Mucosa of descending colon (tissue), 3 donors: ENCODE measurements around the gene PET117. TPM values are rescaled to one million over a fixed set of nuclear protein-coding genes. Genes with fewer than 3 reads are reported as not detected.
"Not testable (repeated sequence)": the region's sequence is repeated elsewhere in the genome, so short reads cannot be mapped to it uniquely, and the experiment has no call there.

Experiments
- ATAC-seq: fragments of 200-7000 bp; cut with Tn5 transposase; one replicate; pipeline ENCODE4 v1.9.1; 2020; ENCODE audit warnings: mild to moderate bottlenecking, moderate library complexity
- DNase-seq, 3 donors: peaks; one replicate each; pipeline ENCODE4 v3.0.0-alpha.2; 2020
- H3K36me3 ChIP-seq: fragments of 200-600 bp; one replicate; pipeline ENCODE4 v1.8.0; 2021; ENCODE audit warnings: low read depth, mild to moderate bottlenecking
- H3K4me1 ChIP-seq: fragments of 200-600 bp; one replicate; pipeline ENCODE4 v1.8.0; 2021; ENCODE audit warnings: low read depth, mild to moderate bottlenecking
- H3K4me3 ChIP-seq: fragments of 200-600 bp; one replicate; pipeline ENCODE4 v1.8.0; 2021; ENCODE audit warnings: mild to moderate bottlenecking
- H3K9me3 ChIP-seq: fragments of 200-600 bp; one replicate; pipeline ENCODE4 v1.8.0; 2021; ENCODE audit warnings: mild to moderate bottlenecking
- intact Hi-C, 2 donors: fragments of 100-400 bp; cut with DNase I in 1 of 2; cut with micrococcal nuclease in 1 of 2; formaldehyde crosslinking; loops; one replicate each; pipeline versions ENCODE4 v1.11.0 to v1.11.1; 2022; cut with DNase I, micrococcal nuclease
- total RNA-seq, 3 donors: library from RNA; stranded (reverse); fragmentation: NEBNext Ultra II Directional in 2 of 3; extraction: Animal tissue kit (Norgen Biotek cat#: 25700) in 2 of 3; gene quantifications; one replicate each; pipeline versions ENCODE4 v1.2.1 to v1.2.4, GENCODE V29; 2021 to 2023
- TF ChIP-seq, protein P1 (sequence below): fragments of 200-600 bp; IDR thresholded peaks from one replicate; pipeline ENCODE4 v1.8.0; 2022; ENCODE audit warnings: antibody characterized with exemption, mild to moderate bottlenecking
- donor health status: DM: no; HTN: no; CAD: no; lungs with moderate emphysema.
- donor health status: DM: no; HTN: no; CAD: no.
- donor health status: DM: no; HTN: yes; CAD: no.

Gene PET117
- total RNA-seq, 3 donors from 2014 or later, result 13.6 to 25.6 (median 14.7) TPM

GRCh38 chr20:18166241-18166881 is 28.7 kb downstream of the PET117 start:
- Histone ChIP-seq H3K4me1 (peaks cover 13% of the 10 kb centered on the region), H3K9me3 (no peaks in the 10 kb centered on the region), H3K36me3 (no peaks in the 10 kb centered on the region), H3K4me3 (no peak overlapping the region)
- intact Hi-C loops, result no loop called here
- peak; percentile 59 for ATAC-seq
- TF ChIP-seq, protein P1, sequence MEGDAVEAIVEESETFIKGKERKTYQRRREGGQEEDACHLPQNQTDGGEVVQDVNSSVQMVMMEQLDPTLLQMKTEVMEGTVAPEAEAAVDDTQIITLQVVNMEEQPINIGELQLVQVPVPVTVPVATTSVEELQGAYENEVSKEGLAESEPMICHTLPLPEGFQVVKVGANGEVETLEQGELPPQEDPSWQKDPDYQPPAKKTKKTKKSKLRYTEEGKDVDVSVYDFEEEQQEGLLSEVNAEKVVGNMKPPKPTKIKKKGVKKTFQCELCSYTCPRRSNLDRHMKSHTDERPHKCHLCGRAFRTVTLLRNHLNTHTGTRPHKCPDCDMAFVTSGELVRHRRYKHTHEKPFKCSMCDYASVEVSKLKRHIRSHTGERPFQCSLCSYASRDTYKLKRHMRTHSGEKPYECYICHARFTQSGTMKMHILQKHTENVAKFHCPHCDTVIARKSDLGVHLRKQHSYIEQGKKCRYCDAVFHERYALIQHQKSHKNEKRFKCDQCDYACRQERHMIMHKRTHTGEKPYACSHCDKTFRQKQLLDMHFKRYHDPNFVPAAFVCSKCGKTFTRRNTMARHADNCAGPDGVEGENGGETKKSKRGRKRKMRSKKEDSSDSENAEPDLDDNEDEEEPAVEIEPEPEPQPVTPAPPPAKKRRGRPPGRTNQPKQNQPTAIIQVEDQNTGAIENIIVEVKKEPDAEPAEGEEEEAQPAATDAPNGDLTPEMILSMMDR, result no peak
- DNase-seq, result peak; percentile 54 to 59 (median 56)

- H3K4me1 ChIP-seq, result peaks cover 13% of the 10 kb centered on the region
- H3K36me3 ChIP-seq, result no peaks in the 10 kb centered on the region
- no peak overlapping the region for H3K4me3 ChIP-seq
- TF ChIP-seq, protein P1, result no peak
- ATAC-seq, result peak; percentile 50
- intact Hi-C loops, result no loop called here
- no peaks in the 10 kb centered on the region for H3K9me3 ChIP-seq
- no peak for DNase-seq
Observed at GRCh38 chr20:18166950-18167349, 29.3 kb downstream of the PET117 start.

DNA sequence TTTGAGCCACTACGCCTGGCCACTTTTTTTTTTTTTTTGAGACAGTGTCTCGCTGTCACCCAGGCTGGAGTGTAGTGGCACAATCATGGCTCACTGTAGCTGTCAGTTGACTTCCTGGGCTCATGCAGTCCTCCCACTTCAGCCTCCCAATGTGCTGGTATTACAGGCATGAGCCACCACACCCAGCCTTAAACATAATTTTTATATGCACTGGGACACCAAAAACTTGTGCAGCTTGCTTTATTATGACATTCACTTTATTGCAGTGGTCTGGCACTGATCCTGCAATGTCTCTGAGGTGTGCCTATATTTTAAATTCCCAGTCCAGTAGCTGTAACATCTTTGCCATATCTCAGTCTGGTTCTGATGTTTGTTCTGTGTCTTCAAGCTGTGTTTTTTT is 34.7 kb downstream of the PET117 start:
- Histone ChIP-seq H3K9me3 (no peaks in the 10 kb centered on the region), H3K4me1 (peaks cover 10% of the 10 kb centered on the region), H3K4me3 (no peak overlapping the region), H3K36me3 (no peaks in the 10 kb centered on the region)
- intact Hi-C loops, result no loop called here
- TF ChIP-seq, protein P1, result no peak
- DNase-seq (peak in 2 of 3 donors; percentile 27 to 43), ATAC-seq (peak; percentile 84)

DNA sequence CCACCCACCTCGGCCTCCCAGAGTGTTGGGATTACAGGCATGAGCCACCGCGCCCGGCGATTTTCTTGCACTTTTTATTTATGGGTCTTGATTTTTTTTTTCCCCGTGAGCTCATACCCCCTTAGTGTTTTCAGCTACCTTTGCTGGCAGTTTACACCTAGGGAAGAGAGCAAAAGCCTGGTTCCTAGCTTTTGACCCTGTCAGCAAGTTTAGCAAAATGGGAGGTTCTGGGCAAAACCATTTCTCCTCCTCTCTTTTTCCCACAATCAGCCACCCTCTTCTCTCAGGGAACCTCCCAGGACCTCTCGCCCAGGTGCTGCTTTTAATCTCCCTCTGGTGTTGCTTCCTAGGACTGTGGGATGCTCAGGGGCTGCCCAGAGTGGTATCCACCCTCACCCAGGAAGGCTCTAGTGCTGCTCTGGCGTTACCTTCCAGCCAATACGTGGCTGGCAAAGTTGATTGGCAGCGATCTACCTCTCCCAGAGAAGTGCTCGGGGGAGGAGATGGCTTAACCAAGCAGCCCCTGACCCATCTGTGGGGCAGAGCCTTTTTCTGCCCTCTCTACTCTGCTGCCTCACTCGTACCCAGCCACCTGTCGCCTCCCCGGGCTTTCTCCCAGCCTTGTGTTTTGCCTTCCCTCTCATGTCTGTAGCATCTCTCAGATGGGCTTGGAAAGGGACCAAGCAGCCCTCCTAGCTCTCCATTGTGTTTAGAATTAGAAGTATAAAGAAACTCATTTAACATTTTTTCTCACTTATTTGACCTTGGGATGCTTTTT is 37.4 kb downstream of the PET117 start:
- H3K4me3 ChIP-seq, result no peak overlapping the region
- intact Hi-C loops, result no loop called here
- peaks cover 5% of the 10 kb centered on the region for H3K9me3 ChIP-seq
- H3K36me3 ChIP-seq, result no peaks in the 10 kb centered on the region
- DNase-seq (no peak), ATAC-seq (no peak)
- peaks cover 4% of the 10 kb centered on the region for H3K4me1 ChIP-seq
- TF ChIP-seq, protein P1, result no peak

- no peak for ATAC-seq
- no peak for DNase-seq
- no peak overlapping the region for H3K4me3 ChIP-seq
- H3K36me3 ChIP-seq, result no peaks in the 10 kb centered on the region
- intact Hi-C loops, result no loop called here
- peaks cover 9% of the 10 kb centered on the region for H3K9me3 ChIP-seq
- peaks cover 4% of the 10 kb centered on the region for H3K4me1 ChIP-seq
- TF ChIP-seq, protein P1, result no peak
Observed at GRCh38 chr20:18176318-18176785, 38.7 kb downstream of the PET117 start.

- H3K9me3 ChIP-seq, DNase-seq, H3K36me3 ChIP-seq, H3K4me3 ChIP-seq, H3K4me1 ChIP-seq, intact Hi-C loops, ATAC-seq: not testable (repeated sequence)
Observed at GRCh38 chr20:18180366-18180765, 42.7 kb downstream of the PET117 start.
